GM12875 (cell line): Measurements from ENCODE around the gene ZFAND5.

Experiments used
- H3K4me3 ChIP-seq: one replicate; pipeline ENCODE4 v1.5.1; 2011; ENCODE audit warnings: low read depth, low read length, control low read depth
- TF ChIP-seq, protein P1 (sequence below): IDR thresholded peaks from 2 replicates; pipeline ENCODE4 v1.5.1; 2011; ENCODE audit warnings: low read depth, mild to moderate bottlenecking, control low read depth, inconsistent platforms, low read length, moderate library complexity, borderline replicate concordance; ENCODE audit not compliant: insufficient read depth

Gene ZFAND5

DNA sequence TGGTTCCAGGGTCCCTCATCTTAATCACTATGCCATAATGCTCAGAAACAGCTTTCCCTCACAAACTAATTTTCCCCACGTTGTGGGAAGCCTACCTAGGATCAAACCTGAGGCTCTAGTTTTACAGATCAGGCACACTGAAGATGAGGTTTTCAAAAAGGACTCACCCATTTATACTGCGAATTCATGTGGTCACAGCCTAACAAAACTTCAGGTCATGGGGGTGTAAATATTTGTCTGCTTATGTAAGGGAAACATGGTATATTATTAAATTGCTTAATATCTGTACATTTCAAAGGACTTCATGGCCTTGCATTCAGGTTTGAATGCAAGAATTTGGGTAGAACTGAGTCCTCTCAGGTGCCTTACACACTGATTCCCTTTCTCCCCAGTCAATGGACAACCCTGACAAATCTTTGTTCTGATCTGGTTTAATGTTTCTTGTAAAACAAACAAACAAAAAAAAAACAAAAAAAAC lies 12.1 kb downstream of the ZFAND5 start:
- TF ChIP-seq, protein P1, sequence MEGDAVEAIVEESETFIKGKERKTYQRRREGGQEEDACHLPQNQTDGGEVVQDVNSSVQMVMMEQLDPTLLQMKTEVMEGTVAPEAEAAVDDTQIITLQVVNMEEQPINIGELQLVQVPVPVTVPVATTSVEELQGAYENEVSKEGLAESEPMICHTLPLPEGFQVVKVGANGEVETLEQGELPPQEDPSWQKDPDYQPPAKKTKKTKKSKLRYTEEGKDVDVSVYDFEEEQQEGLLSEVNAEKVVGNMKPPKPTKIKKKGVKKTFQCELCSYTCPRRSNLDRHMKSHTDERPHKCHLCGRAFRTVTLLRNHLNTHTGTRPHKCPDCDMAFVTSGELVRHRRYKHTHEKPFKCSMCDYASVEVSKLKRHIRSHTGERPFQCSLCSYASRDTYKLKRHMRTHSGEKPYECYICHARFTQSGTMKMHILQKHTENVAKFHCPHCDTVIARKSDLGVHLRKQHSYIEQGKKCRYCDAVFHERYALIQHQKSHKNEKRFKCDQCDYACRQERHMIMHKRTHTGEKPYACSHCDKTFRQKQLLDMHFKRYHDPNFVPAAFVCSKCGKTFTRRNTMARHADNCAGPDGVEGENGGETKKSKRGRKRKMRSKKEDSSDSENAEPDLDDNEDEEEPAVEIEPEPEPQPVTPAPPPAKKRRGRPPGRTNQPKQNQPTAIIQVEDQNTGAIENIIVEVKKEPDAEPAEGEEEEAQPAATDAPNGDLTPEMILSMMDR, result no peak
- H3K4me3 ChIP-seq, result no peak overlapping the region

DNA sequence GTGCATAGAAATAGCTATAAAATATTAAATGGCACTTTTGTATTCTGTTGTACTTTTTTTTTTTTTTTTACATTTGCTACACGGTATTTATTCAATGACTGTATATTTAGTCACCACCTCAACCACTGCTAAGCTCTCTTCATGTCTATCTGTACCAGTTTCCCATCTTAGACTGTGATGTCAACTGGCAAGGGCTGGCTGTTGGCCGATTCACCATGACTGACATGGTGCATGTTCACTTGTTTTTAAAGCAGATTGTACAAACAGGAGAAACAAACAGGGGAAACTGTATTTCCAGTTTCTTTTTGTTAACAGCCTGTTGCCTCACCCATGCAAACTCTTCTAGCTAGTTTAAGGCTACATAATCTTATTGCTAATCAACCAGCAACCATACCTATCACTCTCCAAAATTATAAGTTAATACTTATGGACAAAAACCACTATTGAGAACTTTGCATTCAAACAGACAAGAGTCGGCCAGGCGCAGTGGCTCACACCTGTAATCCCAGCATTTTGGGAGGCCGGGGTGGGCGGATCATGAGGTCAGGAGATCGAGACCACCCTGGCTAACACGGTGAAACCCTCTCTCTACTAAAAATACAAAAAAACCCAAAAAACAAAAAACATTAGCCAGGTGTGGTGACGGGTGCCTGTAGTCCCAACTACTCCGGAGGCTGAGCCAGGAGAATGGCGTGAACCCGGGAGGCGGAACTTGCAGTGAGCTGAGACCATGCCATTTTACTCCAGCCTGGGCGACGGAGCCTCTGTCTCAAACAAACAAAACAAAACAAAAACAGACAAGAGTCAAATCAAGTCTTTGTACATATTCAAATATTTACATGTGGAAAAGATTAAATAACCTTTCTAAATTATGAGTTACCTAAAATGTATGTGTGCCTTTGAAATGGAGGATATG lies 13.2 kb downstream of the ZFAND5 start:
- no peak overlapping the region for H3K4me3 ChIP-seq

DNA sequence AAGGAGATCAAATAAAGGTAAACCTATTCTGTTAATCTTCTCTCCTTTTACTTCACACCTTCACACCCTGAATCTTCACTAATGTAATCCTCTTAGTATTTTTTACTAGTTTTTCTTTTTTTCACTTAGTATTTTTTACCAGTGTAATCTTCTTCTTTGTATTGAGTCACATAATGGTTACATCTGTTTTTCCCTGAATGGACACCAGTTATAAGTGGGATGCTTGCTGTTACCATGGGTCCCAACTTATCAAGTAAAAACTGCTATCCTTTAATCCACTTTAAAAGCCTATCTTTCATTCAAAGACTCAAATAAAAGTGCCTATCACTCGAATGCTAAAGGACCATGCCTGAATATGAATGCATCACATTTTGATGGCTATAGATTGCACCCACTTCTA lies 15.1 kb downstream of the ZFAND5 start:
- TF ChIP-seq, protein P1, result no peak
- H3K4me3 ChIP-seq, result no peak overlapping the region

More for the DNA sequence above, 13.2 kb downstream of the ZFAND5 start:
- TF ChIP-seq, protein P1, result no peak

DNA sequence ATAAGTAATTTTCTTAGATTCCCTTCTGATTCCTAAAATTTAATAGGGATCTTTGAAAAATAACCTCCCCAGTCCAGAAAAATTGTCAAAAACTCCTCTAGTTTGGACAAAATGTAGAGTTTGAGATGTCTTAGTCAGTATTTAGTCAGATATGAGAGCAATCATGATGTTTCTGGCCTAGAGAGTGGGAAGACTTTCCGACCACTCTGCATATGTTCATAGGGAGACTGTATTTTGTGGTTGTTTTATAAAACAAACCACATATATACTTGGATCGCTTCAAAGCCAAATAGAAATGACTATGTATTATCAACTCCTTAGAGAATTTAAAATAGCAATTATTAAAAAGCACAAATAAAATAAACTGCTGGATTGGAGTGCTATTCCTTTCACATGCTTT lies 15.8 kb downstream of the ZFAND5 start:
- TF ChIP-seq, protein P1, result no peak
- no peak overlapping the region for H3K4me3 ChIP-seq

DNA sequence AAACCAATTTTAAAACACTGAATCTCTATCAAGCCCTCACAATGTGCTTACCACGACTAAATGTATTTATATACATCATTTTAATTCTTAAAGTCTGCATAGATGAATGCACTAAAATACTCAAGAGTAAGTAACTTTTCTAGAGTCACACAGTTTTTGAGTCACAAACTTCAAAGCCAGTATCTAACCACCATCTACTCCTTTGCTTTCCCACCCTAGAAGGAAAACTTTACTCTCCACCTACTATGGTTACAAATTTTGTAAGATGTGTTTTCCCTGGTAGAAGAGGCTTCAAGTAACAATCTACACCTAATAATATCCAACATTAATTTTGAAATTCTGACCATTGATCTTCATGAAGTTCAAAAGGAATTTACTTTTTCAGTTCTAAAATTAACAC lies 18.7 kb downstream of the ZFAND5 start:
- H3K4me3 ChIP-seq, result no peak overlapping the region
- TF ChIP-seq, protein P1, result no peak

DNA sequence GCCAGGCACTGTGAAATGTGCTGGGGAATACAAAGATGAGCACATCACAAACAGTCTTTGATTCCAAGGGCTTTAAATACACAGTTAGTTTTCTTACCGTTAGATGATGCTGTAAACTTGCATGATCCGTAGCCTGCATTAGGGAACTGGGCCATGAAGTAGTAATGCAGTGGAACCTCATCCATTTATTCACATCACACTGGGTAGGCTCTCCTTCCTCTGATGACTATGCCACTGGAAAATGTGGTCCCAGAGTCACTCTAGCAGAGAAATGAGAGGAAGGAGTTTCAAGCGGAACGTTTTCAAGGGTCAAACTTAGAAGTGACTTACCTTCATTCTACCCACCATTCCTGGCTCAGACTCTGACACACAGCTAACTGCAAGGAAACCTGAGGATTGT lies 26.4 kb downstream of the ZFAND5 start:
- no peak overlapping the region for H3K4me3 ChIP-seq
- TF ChIP-seq, protein P1, result no peak

DNA sequence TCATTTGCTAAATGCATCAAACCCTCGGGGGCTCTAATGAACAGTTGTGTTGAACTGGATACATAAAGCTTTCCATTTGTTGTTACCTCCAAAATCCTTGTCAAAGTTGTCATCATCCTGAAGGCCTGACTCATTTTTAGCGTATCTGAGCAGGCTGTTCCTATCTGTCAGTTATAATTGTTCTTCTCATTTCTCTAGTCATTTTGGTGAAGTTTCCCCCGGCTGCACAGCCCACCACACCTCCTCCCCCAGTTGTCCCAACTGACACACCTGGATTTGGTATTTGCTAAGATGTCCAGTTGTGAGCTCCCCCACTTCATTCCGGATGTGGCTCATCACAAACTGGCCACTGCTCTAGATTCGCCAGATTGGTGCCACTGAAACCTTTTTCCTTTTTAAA lies 27.7 kb downstream of the ZFAND5 start:
- TF ChIP-seq, protein P1, result no peak

More for the DNA sequence above, 27.7 kb downstream of the ZFAND5 start:
- no peak overlapping the region for H3K4me3 ChIP-seq
